Activated B cell treated with CpG ODN at 0.5 μM for 24 hours (primary cell): ENCODE results near the gene CNR1. TPM values are rescaled to one million over a fixed set of nuclear protein-coding genes. Genes with fewer than 3 reads are reported as not detected.

Experiments
- ATAC-seq: fragments of 200-7000 bp; cut with Tn5 transposase; one replicate; pipeline ENCODE4 v1.10.0; 2021; ENCODE audit warnings: low read depth, mild to moderate bottlenecking, moderate library complexity
- CTCF ChIA-PET: fragments of 350-600 bp; sonication (Branson Sonifier 250); formaldehyde crosslinking; loops from one replicate; lab custom pipeline; 2021; ENCODE audit warnings: antibody characterized with exemption; lab: Charles Lee
- POLR2A ChIA-PET: fragments of 350-600 bp; sonication (Branson Sonifier 250); formaldehyde crosslinking; loops from one replicate; lab custom pipeline; 2021; ENCODE audit warnings: antibody characterized with exemption; lab: Charles Lee
- DNase-seq: peaks from one replicate; pipeline ENCODE4 v3.0.0; 2022
- H3K27ac Mint-ChIP-seq: one replicate; pipeline ENCODE4 v1.8.0; 2020; ENCODE audit warnings: mixed read lengths
- H3K27me3 Mint-ChIP-seq: one replicate; pipeline ENCODE4 v1.8.0; 2021; ENCODE audit warnings: mixed read lengths
- H3K36me3 Mint-ChIP-seq: one replicate; pipeline ENCODE4 v1.8.0; 2021; ENCODE audit warnings: low read depth, mixed read lengths
- H3K4me1 Mint-ChIP-seq: one replicate; pipeline ENCODE4 v1.8.0; 2021; ENCODE audit warnings: mixed read lengths
- H3K4me3 Mint-ChIP-seq: one replicate; pipeline ENCODE4 v1.8.0; 2020; ENCODE audit warnings: mild to moderate bottlenecking, mixed read lengths
- H3K9me3 Mint-ChIP-seq: one replicate; pipeline ENCODE4 v1.8.0; 2020; ENCODE audit warnings: mixed read lengths
- intact Hi-C: fragments of 100-400 bp; cut with micrococcal nuclease; formaldehyde crosslinking; loops from one replicate; pipeline ENCODE4 v1.15.1; 2024
- total RNA-seq: library from RNA; stranded (reverse); gene quantifications from 2 replicates; pipeline ENCODE4 v1.2.3, GENCODE V29; 2022
- TF ChIP-seq, protein P1 (sequence below): fragments of 200-600 bp; IDR thresholded peaks from one replicate; pipeline ENCODE4 v1.8.0; 2022; ENCODE audit warnings: antibody characterized with exemption, mild to moderate bottlenecking

CNR1 gene
- total RNA-seq, 1 donor from 2014 or later, result 4.4 TPM

DNA sequence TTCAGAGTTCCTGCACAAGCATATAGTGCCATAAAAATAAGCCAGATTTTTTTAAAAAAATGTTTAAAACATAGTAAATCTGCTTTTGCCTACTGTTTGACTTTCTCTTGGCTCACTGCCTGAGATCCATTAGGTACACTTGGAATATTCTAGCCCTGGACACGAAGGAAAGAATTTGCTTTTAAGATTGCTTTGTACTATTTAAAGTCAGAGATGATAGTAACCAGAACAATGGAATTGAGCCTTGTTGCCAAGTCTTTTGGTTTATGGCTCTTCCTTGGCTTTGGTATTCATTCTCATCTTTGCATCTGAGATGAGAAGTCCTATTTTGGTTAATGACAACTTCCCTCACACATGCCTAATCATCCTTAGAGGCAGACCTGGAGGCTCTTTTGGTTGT lies 32.4 kb downstream of the CNR1 start:
- POLR2A ChIA-PET, result no interaction called here
- ATAC-seq (no peak), DNase-seq (no peak)
- CTCF ChIA-PET, result interaction anchor here (0.8 kb wide), 1 partner anchor 105 kb away, joined by 4 read pairs; no protein-coding TSS in a partner anchor
- H3K27me3 Mint-ChIP-seq, result no peaks in the 10 kb centered on the region
- peaks cover 39% of the 10 kb centered on the region for H3K4me1 Mint-ChIP-seq
- H3K36me3 Mint-ChIP-seq, result no peaks in the 10 kb centered on the region
- intact Hi-C loops, result no loop called here
- TF ChIP-seq, protein P1, sequence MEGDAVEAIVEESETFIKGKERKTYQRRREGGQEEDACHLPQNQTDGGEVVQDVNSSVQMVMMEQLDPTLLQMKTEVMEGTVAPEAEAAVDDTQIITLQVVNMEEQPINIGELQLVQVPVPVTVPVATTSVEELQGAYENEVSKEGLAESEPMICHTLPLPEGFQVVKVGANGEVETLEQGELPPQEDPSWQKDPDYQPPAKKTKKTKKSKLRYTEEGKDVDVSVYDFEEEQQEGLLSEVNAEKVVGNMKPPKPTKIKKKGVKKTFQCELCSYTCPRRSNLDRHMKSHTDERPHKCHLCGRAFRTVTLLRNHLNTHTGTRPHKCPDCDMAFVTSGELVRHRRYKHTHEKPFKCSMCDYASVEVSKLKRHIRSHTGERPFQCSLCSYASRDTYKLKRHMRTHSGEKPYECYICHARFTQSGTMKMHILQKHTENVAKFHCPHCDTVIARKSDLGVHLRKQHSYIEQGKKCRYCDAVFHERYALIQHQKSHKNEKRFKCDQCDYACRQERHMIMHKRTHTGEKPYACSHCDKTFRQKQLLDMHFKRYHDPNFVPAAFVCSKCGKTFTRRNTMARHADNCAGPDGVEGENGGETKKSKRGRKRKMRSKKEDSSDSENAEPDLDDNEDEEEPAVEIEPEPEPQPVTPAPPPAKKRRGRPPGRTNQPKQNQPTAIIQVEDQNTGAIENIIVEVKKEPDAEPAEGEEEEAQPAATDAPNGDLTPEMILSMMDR, result no peak
- no peak overlapping the region for H3K27ac Mint-ChIP-seq
- no peak overlapping the region for H3K4me3 Mint-ChIP-seq
- no peaks in the 10 kb centered on the region for H3K9me3 Mint-ChIP-seq

DNA sequence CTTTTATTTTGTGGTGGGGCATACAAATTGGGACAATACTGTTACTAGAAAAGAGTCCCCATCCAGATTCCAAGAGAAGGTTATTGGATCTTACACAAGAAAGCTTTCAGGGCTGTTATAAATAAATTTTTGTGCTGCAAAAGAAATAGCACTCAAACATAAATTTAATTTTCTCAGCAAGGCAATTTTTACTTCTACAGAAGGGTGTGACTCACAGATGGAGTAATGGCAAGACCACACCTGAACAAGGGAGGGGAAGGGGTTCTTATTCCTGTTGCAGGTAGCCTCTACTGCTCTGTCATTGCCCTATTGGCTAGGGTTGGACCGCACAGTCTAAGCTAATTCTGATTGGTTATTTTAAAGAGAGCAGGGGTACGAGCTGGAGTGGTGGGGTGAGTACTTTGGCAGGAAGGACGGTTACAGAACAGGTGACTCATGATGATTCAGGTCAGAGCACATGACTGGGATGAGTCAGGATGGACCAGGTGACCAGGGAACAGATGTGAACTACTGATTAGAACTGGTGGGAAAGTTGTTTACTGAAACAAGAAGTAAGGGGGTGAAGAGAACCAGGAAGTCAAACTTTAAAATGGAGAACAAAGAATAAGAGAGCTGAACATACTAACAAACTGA lies 41.1 kb downstream of the CNR1 start:
- TF ChIP-seq, protein P1, result no peak
- ChIA-PET POLR2A (interaction anchor here (2.0 kb wide), 1 partner anchor 12 kb away, joined by 6 read pairs; no protein-coding TSS in a partner anchor), CTCF (no interaction called here)
- peaks cover 3% of the 10 kb centered on the region for H3K4me1 Mint-ChIP-seq
- peaks cover 1% of the 10 kb centered on the region for H3K36me3 Mint-ChIP-seq
- ATAC-seq (no peak), DNase-seq (no peak)
- intact Hi-C loops, result no loop called here
- no peak overlapping the region for H3K4me3 Mint-ChIP-seq
- no peak overlapping the region for H3K27ac Mint-ChIP-seq
- peaks cover 15% of the 10 kb centered on the region for H3K9me3 Mint-ChIP-seq
- H3K27me3 Mint-ChIP-seq, result no peaks in the 10 kb centered on the region

DNA sequence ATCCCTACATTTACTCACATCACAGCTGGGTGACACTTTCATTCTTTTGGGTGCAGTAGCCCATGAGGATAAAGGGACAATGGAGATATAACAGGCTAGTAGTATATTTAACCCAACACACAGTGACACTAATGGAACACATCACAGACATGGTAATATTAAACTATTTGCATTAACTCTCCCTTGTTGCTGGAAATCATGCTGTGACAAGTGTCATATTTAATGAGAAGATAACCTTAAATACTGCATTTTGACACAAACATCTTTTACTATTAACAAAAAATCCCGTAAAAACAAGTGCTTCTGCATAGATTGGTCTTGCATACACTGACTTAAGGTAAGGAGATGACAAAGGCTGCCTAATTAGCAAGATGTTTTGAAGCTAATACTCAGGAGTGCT lies 45.5 kb downstream of the CNR1 start:
- Mint-ChIP-seq H3K27ac (no peak overlapping the region), H3K4me1 (peaks cover 5% of the 10 kb centered on the region), H3K4me3 (no peak overlapping the region), H3K36me3 (peaks cover 1% of the 10 kb centered on the region), H3K9me3 (peaks cover 15% of the 10 kb centered on the region), H3K27me3 (no peaks in the 10 kb centered on the region)
- CTCF ChIA-PET, result no interaction called here
- DNase-seq (no peak), ATAC-seq (no peak)
- intact Hi-C loops, result no loop called here
- POLR2A ChIA-PET, result no interaction called here
- TF ChIP-seq, protein P1, result no peak

DNA sequence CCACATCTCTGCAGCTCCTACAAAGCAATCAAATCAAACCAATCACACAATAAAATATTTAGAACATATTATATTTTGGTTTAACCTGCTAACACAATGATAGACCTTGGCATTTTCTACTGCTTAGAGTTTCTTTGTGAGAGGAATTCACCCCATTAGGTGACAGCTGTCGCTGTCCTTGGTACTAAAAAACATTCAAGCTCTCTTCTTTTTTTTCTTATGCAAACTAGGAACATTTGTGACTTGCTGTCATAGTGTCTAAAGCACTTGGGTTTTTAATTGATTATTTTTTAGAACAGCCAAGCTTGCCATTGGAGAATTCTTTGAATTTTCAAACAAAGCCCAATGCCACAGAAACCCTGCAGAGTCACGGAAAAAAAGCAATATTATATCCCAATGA lies 46.4 kb downstream of the CNR1 start:
- no peak overlapping the region for H3K27ac Mint-ChIP-seq
- intact Hi-C loops, result no loop called here
- peaks cover 9% of the 10 kb centered on the region for H3K4me1 Mint-ChIP-seq
- peaks cover 9% of the 10 kb centered on the region for H3K9me3 Mint-ChIP-seq
- no peaks in the 10 kb centered on the region for H3K36me3 Mint-ChIP-seq
- no peak overlapping the region for H3K4me3 Mint-ChIP-seq
- POLR2A ChIA-PET, result no interaction called here
- CTCF ChIA-PET, result no interaction called here
- TF ChIP-seq, protein P1, result no peak
- ATAC-seq (no peak), DNase-seq (no peak)
- H3K27me3 Mint-ChIP-seq, result no peaks in the 10 kb centered on the region

DNA sequence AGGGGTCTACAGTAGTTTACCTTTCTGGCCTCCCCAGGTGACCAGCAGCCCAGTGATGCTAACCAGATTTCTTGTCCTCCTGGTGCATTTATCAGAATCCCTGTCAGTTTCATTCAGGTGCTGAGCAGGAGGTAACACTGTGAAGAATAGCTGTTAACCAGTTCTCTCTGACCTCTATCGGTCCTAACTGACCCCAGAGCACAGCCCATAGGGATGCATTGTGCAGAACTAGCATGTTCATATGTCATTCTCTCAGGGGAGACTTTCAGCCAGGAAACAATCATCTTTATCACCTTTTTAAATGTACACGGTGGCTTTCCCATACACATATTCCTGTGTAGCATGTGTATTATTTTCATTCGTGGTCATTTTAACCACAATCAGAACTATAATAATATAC lies 49.9 kb downstream of the CNR1 start:
- peaks cover 2% of the 10 kb centered on the region for H3K27me3 Mint-ChIP-seq
- no peak overlapping the region for H3K27ac Mint-ChIP-seq
- CTCF ChIA-PET, result no interaction called here

More for the DNA sequence above, 49.9 kb downstream of the CNR1 start:
- ATAC-seq (no peak), DNase-seq (no peak)
- Mint-ChIP-seq H3K4me1 (peaks cover 16% of the 10 kb centered on the region), H3K36me3 (no peaks in the 10 kb centered on the region), H3K9me3 (peaks cover 2% of the 10 kb centered on the region), H3K4me3 (no peak overlapping the region)
- TF ChIP-seq, protein P1, result no peak
- POLR2A ChIA-PET, result no interaction called here
- intact Hi-C loops, result no loop called here
